SIG-M5 (cell line): ENCODE measurements around the gene RAD51B.

ENCODE experiments used
- DNase-seq: peaks from one replicate; lab custom pipeline; 2025; lab: John Stamatoyannopoulos, UW

Gene RAD51B

DNA sequence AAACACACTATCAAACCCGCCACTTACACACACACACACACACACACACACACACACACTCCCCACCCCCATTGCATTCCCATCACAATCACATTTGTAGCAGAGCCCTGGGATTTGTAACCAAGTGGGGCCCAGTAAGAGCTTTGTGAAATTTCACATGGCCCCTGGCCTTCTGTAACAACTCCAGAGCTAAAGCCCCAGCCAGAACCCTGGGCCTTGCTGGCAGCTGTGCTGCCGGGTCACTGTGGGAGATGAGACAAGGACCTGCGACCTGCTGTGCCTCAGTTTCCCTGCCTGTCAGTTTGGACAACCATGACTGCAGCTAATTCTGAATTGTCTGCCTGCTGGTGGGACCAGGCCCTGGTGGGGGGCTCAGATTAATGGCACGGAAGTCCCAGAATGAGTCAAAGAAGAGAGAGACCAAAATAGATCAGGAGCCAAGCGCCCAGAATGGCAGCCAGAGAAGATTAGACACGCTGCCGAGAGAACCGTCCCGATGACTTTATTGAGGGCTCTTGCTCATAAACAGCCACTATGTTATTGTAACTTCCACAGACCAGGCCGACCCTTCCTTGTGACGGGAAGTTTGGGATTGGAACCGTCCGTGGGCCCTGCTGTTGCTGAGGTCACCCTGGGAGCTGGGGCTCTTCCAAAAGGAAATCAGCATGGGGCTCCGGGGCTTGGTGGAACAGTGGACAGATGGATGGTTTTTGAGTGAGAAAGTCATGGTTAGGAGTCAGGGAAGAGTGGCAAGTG lies 850.2 kb downstream of the RAD51B start:
- DNase-seq: no peak

DNA sequence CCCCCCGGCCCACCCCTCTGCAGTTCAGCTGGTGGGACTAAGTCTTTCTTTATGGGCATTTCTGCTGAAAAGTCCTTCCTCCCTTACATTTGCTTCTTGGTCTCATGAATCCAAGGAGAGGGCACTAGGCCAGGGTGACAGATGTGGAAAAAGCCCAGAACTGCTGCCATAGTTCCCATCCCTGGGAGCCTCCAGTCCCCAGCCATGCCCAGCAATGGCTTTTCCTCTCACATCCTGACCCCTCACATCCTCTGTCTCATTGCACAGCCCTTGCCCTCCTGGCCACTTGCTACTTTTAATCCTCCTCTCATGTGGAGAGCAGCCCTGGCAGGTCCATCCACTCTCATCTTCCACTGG lies 850.8 kb downstream of the RAD51B start:
- no peak for DNase-seq

DNA sequence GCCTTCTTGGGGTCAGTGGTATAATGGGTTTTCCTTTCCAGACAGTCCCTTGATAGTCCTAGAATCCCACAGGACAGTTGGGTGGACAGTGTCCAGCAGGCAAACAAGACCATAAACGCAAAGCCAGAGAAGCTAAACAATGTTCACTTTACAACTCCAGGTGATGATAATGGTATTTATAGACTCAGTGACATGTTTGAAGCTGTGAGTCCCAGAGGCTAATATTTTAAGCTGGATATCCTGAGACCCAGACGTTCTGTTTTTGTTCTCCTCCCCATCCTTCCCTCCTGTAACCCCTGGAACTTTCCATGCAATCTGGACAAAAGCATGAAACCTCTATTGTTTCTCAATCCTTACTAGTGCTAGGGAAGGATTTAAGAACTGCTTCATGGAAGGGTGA lies 852.3 kb downstream of the RAD51B start:
- DNase-seq: no peak

- DNase-seq: no peak
Observed at GRCh38 chr14:68672609-68673285, 853.2 kb downstream of the RAD51B start.

GRCh38 chr14:68673464-68673863 lies 853.9 kb downstream of the RAD51B start:
- no peak for DNase-seq

GRCh38 chr14:68674538-68675232 lies 855.1 kb downstream of the RAD51B start:
- DNase-seq: no peak

- DNase-seq: no peak
Observed at GRCh38 chr14:68675233-68675577, 855.6 kb downstream of the RAD51B start.

- no peak for DNase-seq
Observed at GRCh38 chr14:68676511-68676943, 856.9 kb downstream of the RAD51B start.

- DNase-seq: no peak
Observed at GRCh38 chr14:68677476-68677875, 857.9 kb downstream of the RAD51B start.

DNA sequence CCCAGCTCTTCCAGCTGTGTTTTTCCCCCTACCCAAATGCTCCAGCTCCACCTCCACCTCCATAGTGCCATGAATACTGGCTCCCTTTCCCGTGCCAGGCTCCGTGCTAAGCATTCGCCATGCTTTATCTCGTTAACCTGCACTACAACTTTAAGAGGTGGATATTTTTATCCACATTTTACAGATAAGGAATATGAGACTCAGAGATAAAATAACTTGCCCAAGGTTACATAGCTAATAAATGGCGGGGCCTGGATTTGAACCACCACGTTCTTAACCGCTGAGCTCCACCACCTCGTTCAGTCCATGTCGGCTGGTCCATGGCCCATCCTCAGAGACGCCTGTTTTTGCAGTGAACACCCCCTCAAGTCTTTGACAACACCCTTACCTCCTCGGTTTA lies 858.3 kb downstream of the RAD51B start:
- DNase-seq: no peak

- DNase-seq: no peak
Observed at GRCh38 chr14:68678471-68678870, 858.9 kb downstream of the RAD51B start.

DNA sequence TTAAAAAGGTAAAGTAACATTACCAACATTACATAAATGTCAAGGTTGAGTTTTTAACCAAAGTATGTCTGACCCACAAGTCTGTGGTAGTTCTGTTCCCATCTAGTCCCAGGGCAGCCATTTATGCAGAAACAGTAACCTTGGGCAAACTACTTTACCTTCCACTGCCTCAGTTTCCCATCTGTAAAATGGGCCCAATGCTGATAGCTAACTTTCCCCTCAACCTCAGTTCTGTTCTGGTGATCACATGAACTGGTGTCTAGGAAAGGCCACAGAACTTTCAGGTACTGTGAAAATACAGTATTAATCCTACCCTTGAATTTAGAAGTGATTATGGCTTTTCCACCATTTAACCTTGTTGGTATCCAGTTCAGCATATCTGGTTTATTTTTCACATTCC lies 859.7 kb downstream of the RAD51B start:
- DNase-seq: no peak

DNA sequence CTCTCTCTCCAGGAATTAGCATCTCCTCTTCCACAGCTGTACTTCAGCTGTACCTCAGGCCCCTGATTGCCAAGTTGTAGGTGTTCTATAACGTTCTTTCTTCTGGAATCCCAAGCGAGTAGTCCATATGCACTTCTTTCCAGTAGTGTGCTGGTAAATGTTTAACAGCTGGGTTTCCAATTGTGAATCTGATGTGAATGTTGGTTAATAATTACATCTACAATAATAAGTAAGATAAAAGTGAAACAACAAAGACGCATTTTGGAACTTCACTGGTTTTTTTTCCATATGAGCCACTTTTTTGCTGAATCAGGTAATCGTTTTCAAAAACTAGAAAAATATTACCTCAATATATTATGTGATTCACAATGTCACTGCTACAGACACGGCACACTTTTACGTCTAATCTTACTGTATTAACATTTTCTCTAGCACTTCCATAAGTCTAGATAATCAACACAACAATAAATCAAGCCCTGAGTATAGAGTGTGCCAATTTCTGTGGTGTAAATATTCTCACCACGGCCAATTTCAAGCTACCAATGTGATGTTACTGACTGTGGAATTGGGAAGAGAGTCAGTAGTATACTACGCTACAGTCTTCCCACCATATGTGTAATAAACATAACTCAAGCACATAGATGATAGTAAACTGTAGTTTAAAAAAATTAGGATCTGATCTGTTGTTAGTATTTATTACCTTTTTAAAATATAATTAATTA lies 860.3 kb downstream of the RAD51B start:
- DNase-seq: no peak

- DNase-seq: no peak
Observed at GRCh38 chr14:68680541-68681051, 861.0 kb downstream of the RAD51B start.

GRCh38 chr14:68681256-68682011 lies 861.9 kb downstream of the RAD51B start:
- no peak for DNase-seq

DNA sequence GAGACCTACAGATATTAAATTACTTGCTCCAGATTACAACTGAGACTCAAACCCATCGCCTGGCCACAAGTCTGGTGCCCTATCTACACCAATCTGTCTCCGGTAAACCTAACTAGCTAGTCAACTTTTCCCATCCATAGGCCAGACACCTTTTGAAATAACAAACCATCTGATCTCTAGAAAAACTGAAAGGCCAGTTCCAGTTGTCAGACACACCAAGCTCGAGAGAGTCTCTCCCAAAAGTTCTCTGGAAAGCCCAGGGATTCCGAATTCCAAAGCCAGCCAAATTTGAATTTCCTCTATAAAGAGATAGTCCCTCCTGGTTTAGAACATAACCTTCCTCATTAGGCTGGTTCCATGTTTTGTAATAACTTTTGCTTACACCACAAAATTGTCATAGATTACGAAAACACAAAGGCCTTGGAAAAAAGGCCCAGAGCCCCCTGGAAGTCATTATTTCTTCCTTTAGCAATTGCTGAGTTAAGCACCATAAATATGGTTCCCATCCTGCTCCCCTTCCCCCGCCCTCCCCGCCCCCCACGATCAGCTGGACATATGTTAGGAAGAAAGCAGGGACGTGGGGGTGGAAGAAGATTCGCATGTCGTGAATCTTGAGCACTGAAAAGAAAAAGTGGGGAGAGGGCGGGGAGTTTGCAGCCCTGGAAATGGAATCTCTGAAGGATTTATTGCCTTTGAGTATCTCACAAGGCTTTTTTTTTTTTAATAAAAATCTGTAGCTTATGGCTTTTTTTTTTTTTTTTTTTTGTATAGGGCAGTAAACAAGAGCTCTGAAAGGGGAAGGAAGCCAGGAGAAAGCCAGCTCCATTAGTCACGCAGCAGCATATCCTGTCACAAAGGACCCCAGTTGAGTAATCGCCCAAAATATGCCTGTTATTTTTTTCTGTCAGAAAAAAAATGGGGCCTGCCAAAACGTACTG lies 862.9 kb downstream of the RAD51B start:
- DNase-seq: peak; percentile 85

GRCh38 chr14:68683326-68683725 lies 863.7 kb downstream of the RAD51B start:
- no peak for DNase-seq

DNA sequence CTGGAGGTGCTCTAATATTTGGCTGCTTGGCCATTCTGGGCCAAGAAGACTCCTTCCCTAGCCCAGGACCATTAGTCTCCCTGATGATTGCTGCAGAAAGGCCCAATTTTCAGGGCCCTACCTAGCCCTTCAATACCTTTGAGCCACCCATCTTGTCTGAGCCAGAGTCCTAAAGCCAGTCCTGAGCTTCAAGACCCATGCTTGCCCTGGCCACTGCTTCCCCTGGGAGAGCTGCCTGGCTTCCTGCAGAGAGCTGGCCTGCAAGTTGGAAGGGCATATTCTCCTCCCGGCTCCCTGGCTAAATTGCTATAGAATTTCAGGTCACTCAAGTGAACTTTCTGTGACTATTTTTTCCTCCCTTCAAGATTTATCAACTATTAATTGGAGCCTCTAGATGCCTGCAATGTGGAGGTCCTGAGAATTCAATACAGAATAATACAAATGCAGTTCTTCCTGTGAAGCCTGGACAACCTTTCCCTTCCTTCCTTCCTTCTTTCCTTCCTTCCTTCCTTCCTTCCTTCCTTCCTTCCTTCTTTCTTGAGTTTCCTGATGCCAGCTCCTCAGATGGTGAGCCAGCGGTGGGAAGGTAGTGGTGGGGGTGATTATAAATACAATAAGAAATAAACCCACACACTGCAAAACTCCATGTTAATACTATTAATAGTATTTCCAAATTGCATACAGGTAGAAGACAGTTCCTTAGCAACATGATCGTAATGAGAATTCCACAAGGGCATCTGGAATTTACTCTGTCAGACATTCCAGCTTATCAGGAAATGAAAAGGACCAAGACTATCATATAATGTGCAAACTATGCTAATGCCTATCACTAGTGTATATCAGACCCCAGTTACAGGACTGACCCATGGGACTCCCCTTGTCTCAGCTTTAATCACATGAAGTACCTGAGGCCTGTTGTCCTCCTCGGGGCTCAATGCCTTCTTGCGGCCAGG lies 865.2 kb downstream of the RAD51B start:
- DNase-seq: no peak
